Fibroblast of skin of right quadriceps (primary cell): ENCODE measurements around the gene KPNA5.
"Not testable (repeated sequence)": the region's sequence is repeated elsewhere in the genome, so short reads cannot be mapped to it uniquely, and the experiment has no call there.

ENCODE experiments used
- DNase-seq: peaks from one replicate; pipeline ENCODE4 v3.0.0-alpha.2; 2013

Gene KPNA5

GRCh38 chr6:116680880-116681672 lies at the start of gene KPNA5:
TSS of gene KPNA5 (plus strand) at chr6:116681211. CDS start at chr6:116681335, 124 bp downstream.
- peak; percentile 92 for DNase-seq

GRCh38 chr6:116631379-116631990 lies 49.5 kb upstream of the KPNA5 start:
- no peak for DNase-seq

GRCh38 chr6:116633685-116634084 lies 47.3 kb upstream of the KPNA5 start:
- no peak for DNase-seq

GRCh38 chr6:116648156-116648555 lies 32.9 kb upstream of the KPNA5 start:
- no peak for DNase-seq

- no peak for DNase-seq
Measured at GRCh38 chr6:116649129-116649528, 31.9 kb upstream of the KPNA5 start.

GRCh38 chr6:116651916-116652315 lies 29.1 kb upstream of the KPNA5 start:
- no peak for DNase-seq

GRCh38 chr6:116661594-116661993 lies 19.4 kb upstream of the KPNA5 start:
- DNase-seq = no peak

GRCh38 chr6:116662202-116662601 lies 18.8 kb upstream of the KPNA5 start:
- DNase-seq = no peak

GRCh38 chr6:116663308-116663707 lies 17.7 kb upstream of the KPNA5 start:
- DNase-seq = no peak

GRCh38 chr6:116664169-116664568 lies 16.8 kb upstream of the KPNA5 start:
- DNase-seq = not testable (repeated sequence)

GRCh38 chr6:116665464-116665863 lies 15.5 kb upstream of the KPNA5 start:
- DNase-seq = no peak

GRCh38 chr6:116666869-116667268 lies 14.1 kb upstream of the KPNA5 start:
- DNase-seq = no peak

GRCh38 chr6:116667623-116668022 lies 13.4 kb upstream of the KPNA5 start:
- DNase-seq = no peak

GRCh38 chr6:116672306-116672705 lies 8.7 kb upstream of the KPNA5 start:
- no peak for DNase-seq

- DNase-seq = no peak
Measured at GRCh38 chr6:116676021-116676420, 5.0 kb upstream of the KPNA5 start.

- DNase-seq = peak; percentile 39
Measured at GRCh38 chr6:116682334-116682712, 1.3 kb downstream of the KPNA5 start.

GRCh38 chr6:116685437-116685993 lies 4.5 kb downstream of the KPNA5 start:
- peak; percentile 10 for DNase-seq

GRCh38 chr6:116686475-116687101 lies 5.6 kb downstream of the KPNA5 start:
- DNase-seq = not testable (repeated sequence)

- DNase-seq = no peak
Measured at GRCh38 chr6:116691154-116691553, 10.1 kb downstream of the KPNA5 start.

- DNase-seq = not testable (repeated sequence)
Measured at GRCh38 chr6:116692873-116693272, 11.9 kb downstream of the KPNA5 start.

GRCh38 chr6:116693275-116693674 lies 12.3 kb downstream of the KPNA5 start:
- DNase-seq = not testable (repeated sequence)

GRCh38 chr6:116695401-116695800 lies 14.4 kb downstream of the KPNA5 start:
- no peak for DNase-seq

- no peak for DNase-seq
Measured at GRCh38 chr6:116697480-116697879, 16.5 kb downstream of the KPNA5 start.

- DNase-seq = not testable (repeated sequence)
Measured at GRCh38 chr6:116703888-116704287, 22.9 kb downstream of the KPNA5 start.
